T follicular helper cell (primary cell): ENCODE results near the gene BCR.

Experiments used
- DNase-seq: peaks from one replicate; pipeline ENCODE4 v3.0.0-alpha.2; 2020; ENCODE audit warnings: low read depth

Gene BCR

GRCh38 chr22:23262518-23263332 lies 82.4 kb downstream of the BCR start:
- DNase-seq, result no peak

DNA sequence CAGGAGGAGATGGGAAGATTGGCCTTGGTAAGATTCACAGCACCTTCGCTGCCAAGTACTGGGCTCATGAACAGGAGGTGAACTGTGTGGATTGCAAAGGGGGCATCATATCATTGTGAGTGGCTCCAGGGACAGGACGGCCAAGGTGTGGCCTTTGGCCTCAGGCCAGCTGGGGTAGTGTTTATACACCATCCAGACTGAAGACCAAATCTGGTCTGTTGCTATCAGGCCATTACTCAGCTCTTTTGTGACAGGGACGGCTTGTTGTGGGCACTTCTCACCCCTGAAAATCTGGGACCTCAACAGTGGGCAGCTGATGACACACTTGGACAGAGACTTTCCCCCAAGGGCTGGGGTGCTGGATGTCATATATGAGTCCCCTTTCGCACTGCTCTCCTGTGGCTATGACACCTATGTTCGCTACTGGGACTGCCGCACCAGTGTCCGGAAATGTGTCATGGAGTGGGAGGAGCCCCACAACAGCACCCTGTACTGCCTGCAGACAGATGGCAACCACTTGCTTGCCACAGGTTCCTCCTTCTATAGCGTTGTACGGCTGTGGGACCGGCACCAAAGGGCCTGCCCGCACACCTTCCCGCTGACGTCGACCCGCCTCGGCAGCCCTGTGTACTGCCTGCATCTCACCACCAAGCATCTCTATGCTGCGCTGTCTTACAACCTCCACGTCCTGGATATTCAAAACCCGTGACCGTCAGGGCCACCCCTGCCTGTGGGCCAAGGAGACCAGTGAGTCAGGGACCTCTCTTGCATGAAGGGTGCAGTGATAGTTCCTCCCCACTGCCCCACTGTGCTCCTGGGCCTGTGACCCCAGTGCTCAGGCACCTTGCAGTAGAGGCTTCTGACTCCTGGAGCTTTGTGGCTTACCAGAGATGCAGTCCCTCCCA lies 83.6 kb downstream of the BCR start:
- DNase-seq, result no peak

DNA sequence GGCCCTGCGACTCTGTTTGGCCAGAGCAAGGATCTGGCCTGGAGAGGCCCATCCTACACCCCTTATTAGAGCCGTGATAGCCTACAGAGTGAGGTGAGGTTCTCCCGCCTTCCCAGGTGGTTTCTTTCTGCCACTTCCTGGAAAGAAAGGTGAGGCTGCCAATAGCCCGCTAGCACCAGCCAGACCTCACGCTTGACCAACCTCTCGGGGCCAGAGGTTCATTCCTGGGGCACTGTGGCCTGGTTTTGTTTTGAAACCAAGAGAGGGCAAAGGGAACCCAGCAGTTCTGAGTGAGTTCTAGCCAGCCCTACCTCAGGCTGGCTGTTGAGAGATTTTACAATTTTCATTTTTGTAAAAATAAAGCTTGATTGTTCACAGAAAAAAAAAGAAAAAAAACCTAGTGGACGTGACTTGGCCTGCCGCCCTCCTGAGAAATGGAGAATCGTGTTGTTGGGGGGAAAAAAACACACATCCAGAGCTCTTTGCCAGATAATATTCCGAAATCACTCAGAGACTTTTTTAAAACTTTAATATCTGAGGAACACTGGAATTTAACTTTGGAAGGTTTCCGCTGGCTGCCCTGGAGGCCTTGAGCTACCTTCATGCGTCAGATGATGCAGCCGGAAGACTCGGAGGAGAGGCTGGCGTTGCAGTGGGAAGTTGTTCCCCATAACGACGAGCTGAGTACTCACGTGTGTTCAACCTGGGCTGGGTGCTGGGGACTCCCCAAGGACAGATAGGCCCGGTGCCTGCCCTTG lies 84.5 kb downstream of the BCR start:
- no peak for DNase-seq

GRCh38 chr22:23265368-23265700 lies 85.0 kb downstream of the BCR start:
- no peak for DNase-seq

- no peak for DNase-seq
These were observed 86.5 kb downstream of the BCR start for GRCh38 chr22:23266780-23267179.

- DNase-seq, result no peak
These were observed 87.1 kb downstream of the BCR start for GRCh38 chr22:23267226-23268043.

GRCh38 chr22:23268139-23268712 lies 87.9 kb downstream of the BCR start:
- no peak for DNase-seq

DNA sequence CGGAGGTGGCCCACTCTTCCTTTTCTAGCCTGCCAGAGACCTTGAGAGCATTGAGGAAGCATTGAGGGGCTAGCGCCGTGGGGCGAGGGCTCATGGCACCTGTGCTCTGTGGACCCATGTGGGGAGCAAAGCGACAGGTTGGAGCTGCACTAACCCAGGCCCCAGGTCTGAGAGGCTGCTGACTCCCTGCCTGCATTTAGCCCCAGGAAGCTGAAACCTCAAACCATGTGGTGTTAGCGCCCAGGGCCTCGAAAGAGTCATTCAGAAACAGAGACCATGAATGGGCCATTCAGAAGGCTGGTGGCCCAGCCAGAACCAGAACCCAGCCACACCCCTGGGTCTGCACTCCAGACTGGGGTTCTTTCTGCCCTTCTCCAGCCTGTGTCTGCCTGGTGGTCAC lies 88.6 kb downstream of the BCR start:
- no peak for DNase-seq

DNA sequence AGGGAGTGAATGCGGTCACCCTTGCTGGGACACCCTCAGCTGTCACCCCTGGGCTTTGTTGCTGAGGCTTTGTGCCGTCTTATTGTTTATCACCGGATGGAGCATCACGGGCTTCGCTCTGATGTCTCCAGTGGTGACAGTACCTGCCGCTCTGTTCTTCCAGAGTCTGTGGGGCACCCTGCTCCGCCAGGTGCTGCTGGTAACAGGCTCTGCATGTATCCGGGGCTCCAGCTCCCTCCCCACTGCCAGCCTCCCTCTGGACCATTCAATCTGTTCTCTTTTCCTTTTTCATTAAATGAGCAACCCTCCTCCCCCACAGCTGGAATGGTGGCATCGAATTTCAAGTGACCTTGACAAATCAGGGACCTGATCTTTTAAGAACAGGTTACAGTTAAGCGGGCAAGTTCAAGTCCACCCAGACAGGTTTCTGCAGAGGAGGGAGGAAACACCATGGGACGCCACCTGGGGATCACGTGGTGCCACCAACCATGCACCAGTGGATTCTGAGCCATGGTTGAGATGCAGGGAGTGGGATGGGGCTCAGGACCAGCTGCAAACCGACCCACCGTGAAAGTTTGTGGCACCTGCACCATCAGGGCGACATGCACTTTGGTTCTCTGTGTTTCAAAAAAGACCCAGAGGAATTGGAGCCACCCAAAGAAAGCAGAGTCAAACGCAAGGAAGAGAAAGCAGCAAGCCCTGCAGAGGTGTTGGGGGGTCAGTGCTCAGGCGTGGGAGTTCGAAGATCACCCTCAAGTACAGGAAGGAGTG lies 89.3 kb downstream of the BCR start:
- DNase-seq, result no peak

- no peak for DNase-seq
These were observed 90.0 kb downstream of the BCR start for GRCh38 chr22:23270212-23270733.

GRCh38 chr22:23270798-23271596 lies 90.7 kb downstream of the BCR start:
- DNase-seq, result no peak

GRCh38 chr22:23271597-23271908 lies 91.2 kb downstream of the BCR start:
- DNase-seq, result no peak

- DNase-seq, result no peak
These were observed 92.1 kb downstream of the BCR start for GRCh38 chr22:23272371-23272770.

GRCh38 chr22:23272834-23273233 lies 92.5 kb downstream of the BCR start:
- DNase-seq, result no peak

DNA sequence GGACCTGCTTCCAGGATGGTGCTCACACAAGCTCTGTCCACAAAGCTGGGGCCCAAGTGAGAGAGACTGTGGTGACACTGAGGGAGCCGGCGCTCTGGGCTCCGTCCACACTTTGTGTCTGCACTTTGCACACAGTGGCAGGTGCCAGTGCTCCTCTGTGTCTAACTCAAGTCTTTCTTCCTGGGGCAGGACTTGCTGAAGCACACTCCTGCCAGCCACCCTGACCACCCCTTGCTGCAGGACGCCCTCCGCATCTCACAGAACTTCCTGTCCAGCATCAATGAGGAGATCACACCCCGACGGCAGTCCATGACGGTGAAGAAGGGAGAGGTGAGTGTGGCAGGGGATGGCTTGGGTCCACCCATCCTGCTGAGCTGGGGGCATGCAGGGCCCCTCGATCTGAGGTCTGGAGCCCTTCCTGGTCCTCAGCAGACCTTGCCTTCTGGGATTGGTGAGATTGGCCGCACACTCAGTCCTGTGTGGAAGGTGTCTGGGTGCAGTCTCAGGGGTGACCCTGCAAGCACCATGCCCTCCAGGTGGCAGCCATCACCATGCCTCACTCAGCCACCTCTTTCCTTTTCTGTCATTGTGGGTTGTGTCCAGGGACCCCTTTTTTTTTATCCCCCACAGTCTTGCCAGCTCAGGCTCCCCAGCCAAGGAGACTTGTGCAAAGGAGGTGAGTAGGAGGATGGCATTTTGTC lies 93.3 kb downstream of the BCR start:
- DNase-seq, result no peak

GRCh38 chr22:23274146-23274526 lies 93.8 kb downstream of the BCR start:
- DNase-seq, result no peak

DNA sequence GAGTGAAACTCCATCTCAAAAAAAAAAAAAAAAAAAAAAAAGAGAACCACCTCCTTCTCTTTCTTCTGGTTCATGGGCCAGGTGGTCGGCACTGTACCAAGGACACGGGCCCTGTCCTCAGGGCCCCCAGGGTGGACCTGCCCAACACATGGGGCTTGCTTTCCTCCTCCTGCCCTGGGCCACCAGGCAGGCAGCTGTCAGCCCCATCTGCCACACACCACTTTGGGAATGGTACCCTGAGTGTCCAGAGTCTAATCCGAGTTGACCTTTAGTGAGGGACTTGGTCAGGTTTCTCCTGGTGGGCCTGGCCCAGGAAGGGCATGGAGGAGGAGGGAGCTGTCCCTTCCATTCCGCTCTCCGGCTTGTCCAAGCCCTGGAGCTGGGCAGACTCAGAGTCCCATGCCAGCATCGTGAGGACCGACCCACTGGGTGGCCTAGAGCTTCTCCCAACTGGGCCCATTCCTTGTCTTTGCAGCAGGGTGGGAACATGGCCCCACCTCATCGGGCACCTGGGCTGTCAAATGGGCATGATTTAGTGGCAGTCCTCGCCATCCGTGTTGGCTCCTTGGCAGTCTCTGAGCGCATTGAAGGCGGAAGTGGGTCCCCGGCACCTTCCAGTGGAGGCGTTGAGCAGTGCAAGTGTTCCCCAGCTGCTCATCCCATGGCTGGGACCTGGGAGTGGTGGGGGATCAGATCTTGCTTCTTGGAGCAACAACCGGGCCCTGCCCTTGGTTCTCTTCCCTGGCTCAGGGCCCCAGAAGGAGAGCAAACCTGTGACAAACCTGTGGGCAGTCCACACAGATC lies 94.8 kb downstream of the BCR start:
- no peak for DNase-seq

DNA sequence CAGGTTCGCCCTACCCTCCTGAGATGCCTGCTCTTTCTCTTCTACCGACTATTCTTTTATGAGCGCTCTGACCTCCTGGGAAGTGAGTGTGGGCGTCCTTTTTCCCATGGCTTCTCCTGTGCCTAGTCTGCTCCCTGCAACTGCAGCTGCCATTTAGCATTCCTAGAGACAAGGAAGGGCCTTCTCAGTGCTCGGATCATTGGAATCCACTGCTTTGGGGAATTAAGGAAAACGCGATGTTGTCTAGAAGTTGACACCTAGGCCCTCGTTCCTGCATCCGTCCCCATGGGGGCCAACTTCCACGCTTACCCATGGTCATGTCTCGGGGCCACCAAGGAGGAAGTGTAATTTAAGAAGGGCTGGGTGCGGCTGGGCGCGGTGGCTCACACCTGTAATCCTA lies 95.4 kb downstream of the BCR start:
- DNase-seq, result no peak
